Hepatocyte (in vitro differentiated cells): ENCODE data around the gene PHF11. TPM values are rescaled to one million over a fixed set of nuclear protein-coding genes. Genes with fewer than 3 reads are reported as not detected.

ENCODE experiments used
- DNase-seq: peaks from one replicate; pipeline ENCODE4 v3.0.0-alpha.2; 2016; ENCODE audit warnings: low spot score
- H2AFZ ChIP-seq: fragments of 200-600 bp; sonication (generic); 2 replicates; pipeline ENCODE4 v1.6.0; 2016; ENCODE audit warnings: antibody characterized with exemption, mild to moderate bottlenecking
- H3K27ac ChIP-seq: fragments of 200-600 bp; sonication (generic); 2 replicates; pipeline ENCODE4 v1.5.1; 2016; ENCODE audit warnings: mild to moderate bottlenecking
- H3K27me3 ChIP-seq: fragments of 200-600 bp; sonication (generic); 2 replicates; pipeline ENCODE4 v1.6.1; 2016
- H3K36me3 ChIP-seq: fragments of 200-600 bp; sonication (generic); replicated peaks from 2 replicates; pipeline ENCODE4 v1.5.1; 2016; ENCODE audit warnings: low read depth; ENCODE audit not compliant: insufficient read depth
- H3K4me1 ChIP-seq: fragments of 200-600 bp; sonication (generic); 2 replicates; pipeline ENCODE4 v1.5.1; 2016; ENCODE audit warnings: mild to moderate bottlenecking, moderate library complexity; ENCODE audit not compliant: insufficient read depth
- H3K4me2 ChIP-seq: fragments of 200-600 bp; sonication (generic); 2 replicates; pipeline ENCODE4 v1.6.0; 2016
- H3K4me3 ChIP-seq: fragments of 200-600 bp; sonication (generic); 2 replicates; pipeline ENCODE4 v1.5.1; 2016; ENCODE audit warnings: mild to moderate bottlenecking
- H3K79me2 ChIP-seq: fragments of 200-600 bp; sonication (generic); 2 replicates; pipeline ENCODE4 v1.6.0; 2017; ENCODE audit warnings: mild to moderate bottlenecking
- H3K9me2 ChIP-seq: fragments of 200-600 bp; sonication (generic); replicated peaks from 2 replicates; pipeline ENCODE4 v1.6.0; 2017; ENCODE audit warnings: mild to moderate bottlenecking; ENCODE audit not compliant: insufficient read depth
- H3K9me3 ChIP-seq: fragments of 200-600 bp; sonication (generic); 2 replicates; pipeline ENCODE4 v1.5.1; 2016; ENCODE audit warnings: low read depth, mild to moderate bottlenecking
- H4K20me1 ChIP-seq: fragments of 200-600 bp; sonication (generic); 2 replicates; pipeline ENCODE4 v1.6.0; 2016; ENCODE audit warnings: mild to moderate bottlenecking; ENCODE audit not compliant: insufficient read depth, poor library complexity, severe bottlenecking
- EZH2 ChIP-seq: fragments of 200-600 bp; sonication (generic); IDR thresholded peaks from 2 replicates; pipeline ENCODE4 v1.6.1; 2016; ENCODE audit warnings: antibody characterized with exemption, mild to moderate bottlenecking, borderline replicate concordance
- EZH2phosphoT487 ChIP-seq: fragments of 200-600 bp; sonication (generic); IDR thresholded peaks from one replicate; pipeline ENCODE4 v1.6.1; 2018; ENCODE audit warnings: antibody characterized with exemption, mild to moderate bottlenecking, low read depth, moderate library complexity; ENCODE audit not compliant: unreplicated experiment, severe bottlenecking
- WGBS: methylation state at CpG from one replicate; pipeline ENCODE4 v1.1.6; 2016; ENCODE audit warnings: low lambda C conversion rate; ENCODE audit errors: missing lambda C conversion rate; 5-methylcytosine and 5-hydroxymethylcytosine counted together
- polyA plus RNA-seq: library from polyadenylated mRNA; unstranded; fragments of >200 nt; fragmentation: Nextera tagmentation; extraction: Ambion mirVana; gene quantifications from 2 replicates; pipeline ENCODE4 v1.2.1, GENCODE V29; 2016
- total RNA-seq: library from RNA; depleted of rRNA; stranded (reverse); fragments of >200 nt; gene quantifications from 2 replicates; pipeline ENCODE4 v1.2.3, GENCODE V29; 2014
- TF ChIP-seq, protein P1 (sequence below): fragments of 200-600 bp; sonication (generic); IDR thresholded peaks from 2 replicates; pipeline ENCODE4 v1.5.1; 2016; ENCODE audit warnings: antibody characterized with exemption, mild to moderate bottlenecking; ENCODE audit not compliant: poor library complexity

PHF11 gene
- total RNA-seq = 17.7 and 20.4 TPM in 2 replicates
- polyA plus RNA-seq = 14.4 and 17.9 TPM in 2 replicates

DNA sequence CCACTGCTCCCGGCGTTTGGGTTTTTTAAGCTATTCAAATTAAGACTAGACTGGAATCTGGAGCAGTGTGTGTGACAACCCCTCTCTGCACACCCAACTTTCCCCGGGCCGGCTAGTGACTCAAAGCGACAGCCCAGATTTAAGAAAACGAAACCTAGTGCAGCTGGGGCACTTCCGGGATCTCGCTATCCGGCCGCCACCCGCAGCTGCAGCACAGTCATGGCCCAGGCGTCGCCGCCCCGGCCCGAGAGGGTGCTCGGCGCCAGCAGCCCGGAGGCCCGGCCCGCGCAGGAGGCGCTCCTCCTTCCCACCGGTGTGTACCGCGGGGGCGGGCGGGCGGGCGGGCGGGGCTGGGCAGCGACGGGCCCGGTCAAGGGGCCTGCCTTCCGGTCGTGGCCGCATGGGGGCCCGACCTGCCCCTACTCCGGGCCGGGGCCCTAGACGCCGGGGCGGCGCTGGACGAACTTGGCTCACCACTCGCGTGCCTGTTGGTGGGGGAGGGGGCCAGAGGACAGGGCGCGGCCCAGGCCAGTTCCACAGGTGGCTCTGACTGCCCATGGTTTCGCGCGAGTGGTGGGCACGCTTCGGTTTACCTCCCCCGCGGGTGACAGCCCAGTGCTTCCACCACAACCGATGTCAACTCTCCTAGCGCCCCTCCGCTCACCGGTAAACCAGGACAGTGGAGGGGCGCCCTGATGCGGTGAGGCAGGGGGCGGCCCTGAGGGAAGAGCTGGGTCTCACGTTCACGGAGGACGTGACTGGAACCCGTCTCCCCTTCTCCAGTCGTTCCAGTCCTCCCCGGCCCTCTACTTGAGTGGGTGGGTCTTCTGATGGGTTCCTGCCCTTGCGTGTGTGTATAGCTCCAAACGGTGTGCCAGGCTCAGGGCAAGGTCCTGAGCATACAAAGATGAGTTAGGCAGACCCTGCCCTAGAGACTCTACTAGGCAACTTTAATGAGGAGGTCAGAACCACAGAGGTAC, at the start of gene PHF11:
PHF11 (plus strand) TSS at position 171 of the 980 bp plus-strand sequence; CDS start at position 220, 49 bp downstream.
- no peaks in the 10 kb centered on the region for H4K20me1 ChIP-seq

GRCh38 chr13:49446473-49446872, 49.3 kb upstream of the PHF11 start:
- no peaks in the 10 kb centered on the region for H4K20me1 ChIP-seq
- H3K79me2 ChIP-seq = peaks cover 62% of the 10 kb centered on the region
- no peak overlapping the region for H3K27ac ChIP-seq
- TF ChIP-seq EZH2phosphoT487 = no peak
- no peak for TF ChIP-seq EZH2
- TF ChIP-seq, protein P1, sequence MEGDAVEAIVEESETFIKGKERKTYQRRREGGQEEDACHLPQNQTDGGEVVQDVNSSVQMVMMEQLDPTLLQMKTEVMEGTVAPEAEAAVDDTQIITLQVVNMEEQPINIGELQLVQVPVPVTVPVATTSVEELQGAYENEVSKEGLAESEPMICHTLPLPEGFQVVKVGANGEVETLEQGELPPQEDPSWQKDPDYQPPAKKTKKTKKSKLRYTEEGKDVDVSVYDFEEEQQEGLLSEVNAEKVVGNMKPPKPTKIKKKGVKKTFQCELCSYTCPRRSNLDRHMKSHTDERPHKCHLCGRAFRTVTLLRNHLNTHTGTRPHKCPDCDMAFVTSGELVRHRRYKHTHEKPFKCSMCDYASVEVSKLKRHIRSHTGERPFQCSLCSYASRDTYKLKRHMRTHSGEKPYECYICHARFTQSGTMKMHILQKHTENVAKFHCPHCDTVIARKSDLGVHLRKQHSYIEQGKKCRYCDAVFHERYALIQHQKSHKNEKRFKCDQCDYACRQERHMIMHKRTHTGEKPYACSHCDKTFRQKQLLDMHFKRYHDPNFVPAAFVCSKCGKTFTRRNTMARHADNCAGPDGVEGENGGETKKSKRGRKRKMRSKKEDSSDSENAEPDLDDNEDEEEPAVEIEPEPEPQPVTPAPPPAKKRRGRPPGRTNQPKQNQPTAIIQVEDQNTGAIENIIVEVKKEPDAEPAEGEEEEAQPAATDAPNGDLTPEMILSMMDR = no peak
- H3K9me2 ChIP-seq = no peaks in the 10 kb centered on the region
- H3K4me3 ChIP-seq = no peak overlapping the region
- no peaks in the 10 kb centered on the region for H3K36me3 ChIP-seq
- H3K4me1 ChIP-seq = peaks cover 12% of the 10 kb centered on the region
- DNase-seq = no peak
- H3K27me3 ChIP-seq = no peaks in the 10 kb centered on the region
- H3K9me3 ChIP-seq = no peaks in the 10 kb centered on the region
- H2AFZ ChIP-seq = no peak overlapping the region
- peak overlapping the region; percentile 79 for H3K4me2 ChIP-seq

More for the DNA sequence above, at the start of gene PHF11:
- H3K9me2 ChIP-seq = no peaks in the 10 kb centered on the region
- peaks cover 3% of the 10 kb centered on the region for H3K4me1 ChIP-seq
- no peak for TF ChIP-seq EZH2phosphoT487
- TF ChIP-seq, protein P1 = no peak
- TF ChIP-seq EZH2 = no peak
- H2AFZ ChIP-seq = peak within 1 kb of the TSS; percentile 100
- peak; percentile 86 for DNase-seq
- peak within 1 kb of the TSS; percentile 84 for H3K4me3 ChIP-seq
- peak within 1 kb of the TSS; percentile 98 for H3K27ac ChIP-seq
- peak within 1 kb of the TSS; percentile 88 for H3K4me2 ChIP-seq
- H3K27me3 ChIP-seq = no peaks in the 10 kb centered on the region
- H3K79me2 ChIP-seq = no peaks in the 10 kb centered on the region
- no peaks in the 10 kb centered on the region for H3K36me3 ChIP-seq
- WGBS = 7% methylated on average over 42 of the region's 71 CpGs
- no peaks in the 10 kb centered on the region for H3K9me3 ChIP-seq

DNA sequence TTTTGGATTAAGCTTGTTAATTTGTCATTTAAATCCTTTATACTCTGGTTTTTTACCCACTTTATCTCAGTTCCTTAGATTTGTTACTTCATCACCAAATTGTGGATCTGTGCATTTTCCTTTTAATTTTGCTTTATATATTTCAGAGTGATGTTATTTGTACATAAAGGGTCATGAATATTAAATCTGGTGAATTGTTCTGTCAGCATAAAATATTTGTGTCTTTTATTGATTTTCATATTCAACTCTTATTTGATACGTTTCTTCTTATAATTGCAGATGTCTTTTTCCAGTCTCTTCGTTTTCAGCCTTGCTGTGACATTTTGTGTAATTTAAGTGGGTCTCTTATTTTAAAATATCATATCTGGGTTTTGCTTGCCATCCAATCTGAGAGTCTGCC, 47.0 kb upstream of the PHF11 start:
- H3K4me3 ChIP-seq = no peak overlapping the region
- peaks cover 60% of the 10 kb centered on the region for H3K79me2 ChIP-seq
- no peak overlapping the region for H3K27ac ChIP-seq
- no peaks in the 10 kb centered on the region for H3K27me3 ChIP-seq
- H3K9me3 ChIP-seq = no peaks in the 10 kb centered on the region
- TF ChIP-seq, protein P1 = no peak
- TF ChIP-seq EZH2phosphoT487 (no peak), EZH2 (no peak)
- H4K20me1 ChIP-seq = no peaks in the 10 kb centered on the region
- no peak overlapping the region for H3K4me2 ChIP-seq
- no peak for DNase-seq
- H3K9me2 ChIP-seq = no peaks in the 10 kb centered on the region
- peaks cover 12% of the 10 kb centered on the region for H3K4me1 ChIP-seq
- H2AFZ ChIP-seq = no peak overlapping the region
- H3K36me3 ChIP-seq = no peaks in the 10 kb centered on the region
- WGBS = 93% methylated on average over 2 of the region's 2 CpGs
